Activated CD8-positive, alpha-beta memory T cell treated with anti-CD3 and anti-CD28 coated beads for 36 hours (primary cell): Measurements from ENCODE around the gene CTDSPL. TPM values are rescaled to one million over a fixed set of nuclear protein-coding genes. Genes with fewer than 3 reads are reported as not detected.
"Not testable (repeated sequence)": the region's sequence is repeated elsewhere in the genome, so short reads cannot be mapped to it uniquely, and the experiment has no call there.

Source experiments
- CTCF ChIA-PET: fragments of 350-600 bp; sonication (Branson Sonifier 250); formaldehyde crosslinking; loops from one replicate; lab custom pipeline; 2021; ENCODE audit warnings: antibody characterized with exemption; lab: Charles Lee
- POLR2A ChIA-PET: fragments of 350-600 bp; sonication (Branson Sonifier 250); formaldehyde crosslinking; loops from one replicate; lab custom pipeline; 2021; ENCODE audit warnings: antibody characterized with exemption; lab: Charles Lee
- total RNA-seq, 2 experiments: library from RNA; stranded (reverse); gene quantifications; one replicate each; pipeline ENCODE4 v1.2.3, GENCODE V29; 2021

CTDSPL gene
- total RNA-seq, 2 experiments from 2014 or later, result 1.0 to 1.6 TPM

- POLR2A ChIA-PET, result not testable (repeated sequence)
- CTCF ChIA-PET, result interaction anchor here (3.3 kb wide), 1 partner anchor 117 kb away, joined by 29 read pairs; no protein-coding TSS in a partner anchor
Observed at GRCh38 chr3:37972056-37972455, 110.4 kb downstream of the CTDSPL start.

GRCh38 chr3:37973246-37974054, 111.8 kb downstream of the CTDSPL start:
- POLR2A ChIA-PET, result interaction anchor here (0.9 kb wide), 1 partner anchor 482 kb away, joined by 4 read pairs; no protein-coding TSS in a partner anchor
- CTCF ChIA-PET, result interaction anchor here (0.8 to 3.3 kb wide), 8 partner anchors 11 to 507 kb away, joined by 3 to 29 read pairs (median 6); no protein-coding TSS in a partner anchor

GRCh38 chr3:37974121-37975083, 112.7 kb downstream of the CTDSPL start:
- POLR2A ChIA-PET, result interaction anchor here (0.9 kb wide), 1 partner anchor 481 kb away, joined by 4 read pairs; no protein-coding TSS in a partner anchor
- CTCF ChIA-PET, result interaction anchor here (0.6 to 3.3 kb wide), 16 partner anchors 10 to 506 kb away, joined by 3 to 29 read pairs (median 4); no protein-coding TSS in a partner anchor

GRCh38 chr3:37979541-37980461, 118.1 kb downstream of the CTDSPL start:
- POLR2A ChIA-PET, result interaction anchor here (0.7 kb wide), 1 partner anchor 10 kb away, joined by 3 read pairs; no protein-coding TSS in a partner anchor
- CTCF ChIA-PET, result no interaction called here

GRCh38 chr3:37980462-37981347, 119.0 kb downstream of the CTDSPL start:
- CTCF ChIA-PET, result no interaction called here
- POLR2A ChIA-PET, result no interaction called here

GRCh38 chr3:37981348-37981664, 119.6 kb downstream of the CTDSPL start:
- POLR2A ChIA-PET, result no interaction called here

GRCh38 chr3:37982331-37982730, 120.7 kb downstream of the CTDSPL start:
- ChIA-PET CTCF (interaction anchor here (4.6 kb wide), 1 partner anchor 8 kb away, joined by 17 read pairs; no protein-coding TSS in a partner anchor), POLR2A (no interaction called here)

More at GRCh38 chr3:37981348-37981664, 119.6 kb downstream of the CTDSPL start:
- CTCF ChIA-PET, result no interaction called here

GRCh38 chr3:37984051-37984450, 122.4 kb downstream of the CTDSPL start:
- ChIA-PET POLR2A (no interaction called here), CTCF (interaction anchor here (4.6 kb wide), 1 partner anchor 10 kb away, joined by 17 read pairs; no protein-coding TSS in a partner anchor)

GRCh38 chr3:37984596-37984995, 122.9 kb downstream of the CTDSPL start:
- POLR2A ChIA-PET, result no interaction called here
- CTCF ChIA-PET, result interaction anchor here (4.6 kb wide), 1 partner anchor 11 kb away, joined by 17 read pairs; no protein-coding TSS in a partner anchor

- ChIA-PET POLR2A (no interaction called here), CTCF (interaction anchor here (1.0 to 4.6 kb wide), 3 partner anchors 11 to 16 kb away, joined by 3 to 17 read pairs (median 6); no protein-coding TSS in a partner anchor)
Observed at GRCh38 chr3:37985637-37986320, 124.1 kb downstream of the CTDSPL start.

GRCh38 chr3:37986479-37987314, 125.0 kb downstream of the CTDSPL start:
- ChIA-PET CTCF (interaction anchor here (2.2 to 4.6 kb wide), 2 partner anchors 13 to 15 kb away, joined by 6 to 17 read pairs; no protein-coding TSS in a partner anchor), POLR2A (no interaction called here)

- POLR2A ChIA-PET, result no interaction called here
- CTCF ChIA-PET, result interaction anchor here (2.2 kb wide), 1 partner anchor 14 kb away, joined by 6 read pairs; no protein-coding TSS in a partner anchor
Observed at GRCh38 chr3:37987315-37987697, 125.6 kb downstream of the CTDSPL start.

- ChIA-PET CTCF (no interaction called here), POLR2A (no interaction called here)
Observed at GRCh38 chr3:37987751-37988179, 126.1 kb downstream of the CTDSPL start.

GRCh38 chr3:37988376-37988775, 126.7 kb downstream of the CTDSPL start:
- CTCF ChIA-PET, POLR2A ChIA-PET: not testable (repeated sequence)

- CTCF ChIA-PET, result no interaction called here
- POLR2A ChIA-PET, result no interaction called here
Observed at GRCh38 chr3:37988931-37989525, 127.3 kb downstream of the CTDSPL start.
